Ishikawa (cell line): Measurements from ENCODE around the gene PTPRN2.

Experiments used
- CEBPB ChIP-seq: IDR thresholded peaks from 2 replicates; pipeline ENCODE4 v1.6.1; 2012
- CREB1 ChIP-seq: IDR thresholded peaks from 2 replicates; pipeline ENCODE4 v1.6.1; 2012; ENCODE audit warnings: low read depth
- EGR1 ChIP-seq: IDR thresholded peaks from 2 replicates; pipeline ENCODE4 v1.6.1; 2012
- EP300 ChIP-seq: IDR thresholded peaks from 2 replicates; pipeline ENCODE4 v1.6.1; 2012; ENCODE audit warnings: borderline replicate concordance
- FOXM1 ChIP-seq: IDR thresholded peaks from 2 replicates; pipeline ENCODE4 v1.6.1; 2012; ENCODE audit warnings: low read depth, borderline replicate concordance
- MAX ChIP-seq: IDR thresholded peaks from 2 replicates; pipeline ENCODE4 v1.6.1; 2012
- NFIC ChIP-seq: IDR thresholded peaks from 2 replicates; pipeline ENCODE4 v1.6.1; 2012
- RAD21 ChIP-seq: IDR thresholded peaks from 2 replicates; pipeline ENCODE4 v1.6.1; 2012; ENCODE audit warnings: low read depth
- REST ChIP-seq: IDR thresholded peaks from 2 replicates; pipeline ENCODE4 v1.6.1; 2012; ENCODE audit warnings: low read depth, mild to moderate bottlenecking
- TAF1 ChIP-seq: IDR thresholded peaks from 2 replicates; pipeline ENCODE4 v1.6.1; 2012; ENCODE audit warnings: low read depth, mild to moderate bottlenecking
- TCF12 ChIP-seq: IDR thresholded peaks from 2 replicates; pipeline ENCODE4 v1.6.1; 2012; ENCODE audit warnings: low read depth
- TEAD4 ChIP-seq: IDR thresholded peaks from 2 replicates; pipeline ENCODE4 v1.6.1; 2012
- USF1 ChIP-seq: IDR thresholded peaks from 2 replicates; pipeline ENCODE4 v1.6.1; 2012
- YY1 ChIP-seq: IDR thresholded peaks from 2 replicates; pipeline ENCODE4 v1.6.1; 2012; ENCODE audit warnings: low read depth
- ZBTB7A ChIP-seq: IDR thresholded peaks from 2 replicates; pipeline ENCODE4 v1.6.1; 2012; ENCODE audit warnings: low read depth

Gene PTPRN2

GRCh38 chr7:157528785-157529341, 1058.8 kb downstream of the PTPRN2 start:
- TF ChIP-seq CEBPB (no peak), NFIC (no peak), TAF1 (no peak), REST (no peak), TCF12 (no peak), RAD21 (no peak), ZBTB7A (no peak), MAX (no peak), USF1 (no peak), TEAD4 (no peak)

DNA sequence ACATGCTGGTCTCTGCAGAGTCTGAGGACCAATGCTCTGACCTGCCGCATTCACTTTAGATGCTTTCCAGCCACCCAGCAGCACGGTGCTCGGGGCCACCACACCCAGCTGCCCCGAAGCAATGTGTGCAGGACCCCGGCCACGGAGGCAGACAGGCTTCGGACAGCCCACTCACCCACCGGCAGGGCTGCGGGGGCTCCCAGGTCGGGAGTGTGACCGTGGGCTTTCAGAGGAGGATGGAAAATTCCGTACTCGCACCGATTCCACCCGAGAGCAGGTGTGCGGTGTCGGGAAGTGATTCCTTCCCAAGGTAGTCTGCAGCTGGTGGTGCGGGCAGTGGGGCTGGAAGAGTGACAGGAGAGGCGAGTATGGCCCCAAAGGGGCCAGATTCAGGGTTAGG, 1059.9 kb downstream of the PTPRN2 start:
- no peak for TF ChIP-seq NFIC
- TF ChIP-seq CEBPB, result no peak
- no peak for TF ChIP-seq TCF12
- no peak for TF ChIP-seq EGR1
- TF ChIP-seq TEAD4, result no peak
- TF ChIP-seq EP300, result no peak
- TF ChIP-seq TAF1, result no peak

GRCh38 chr7:157526913-157527634, 1060.5 kb downstream of the PTPRN2 start:
- no peak for TF ChIP-seq RAD21
- TF ChIP-seq TAF1, result no peak
- TF ChIP-seq YY1, result no peak
- no peak for TF ChIP-seq USF1
- no peak for TF ChIP-seq FOXM1
- TF ChIP-seq MAX, result no peak
- no peak for TF ChIP-seq REST
- no peak for TF ChIP-seq EP300
- no peak for TF ChIP-seq EGR1
- TF ChIP-seq TCF12, result no peak

GRCh38 chr7:157526005-157526912, 1061.4 kb downstream of the PTPRN2 start:
- TF ChIP-seq RAD21 (no peak), CEBPB (no peak), FOXM1 (no peak), REST (no peak), EGR1 (no peak), NFIC (no peak), EP300 (no peak), TEAD4 (no peak), TCF12 (no peak), ZBTB7A (no peak), USF1 (no peak), YY1 (no peak), TAF1 (no peak), MAX (no peak), CREB1 (no peak)
